Subcutaneous adipose tissue (tissue), 4 donors: ENCODE measurements around the gene PTHLH. TPM values are rescaled to one million over a fixed set of nuclear protein-coding genes. Genes with fewer than 3 reads are reported as not detected.

Source experiments
- CTCF ChIP-seq: fragments of 450-650 bp; IDR thresholded peaks from one replicate; pipeline ENCODE4 v1.5.1; 2016; ENCODE audit warnings: low read depth, mild to moderate bottlenecking, control low read depth, antibody characterized with exemption, moderate library complexity
- total RNA-seq, 4 donors: library from RNA; depleted of rRNA; stranded (reverse); fragments of >200 nt; gene quantifications; one replicate each; pipeline ENCODE4 v1.1.0, GENCODE V29; 2016

Gene PTHLH
- total RNA-seq, 4 donors from 2014 or later = 1.7 to 4.2 (median 1.8) TPM; not detected in 1

GRCh38 chr12:27969624-27970400, 2.7 kb downstream of the PTHLH start:
- no peak for TF ChIP-seq CTCF

GRCh38 chr12:27968972-27969623, 3.4 kb downstream of the PTHLH start:
- no peak for TF ChIP-seq CTCF

- TF ChIP-seq CTCF = no peak
These were observed 4.9 kb downstream of the PTHLH start for GRCh38 chr12:27967551-27968054.

- TF ChIP-seq CTCF = no peak
These were observed 5.7 kb downstream of the PTHLH start for GRCh38 chr12:27966870-27967269.

- no peak for TF ChIP-seq CTCF
These were observed 6.6 kb downstream of the PTHLH start for GRCh38 chr12:27965966-27966365.

GRCh38 chr12:27965411-27965810, 7.1 kb downstream of the PTHLH start:
- no peak for TF ChIP-seq CTCF

GRCh38 chr12:27964123-27964522, 8.4 kb downstream of the PTHLH start:
- TF ChIP-seq CTCF = no peak
